NCI-H128 (cell line): ENCODE measurements around the gene CLEC4F.
A peak's percentile ranks its signal among the peaks of the same experiment; 100 is the strongest.

ENCODE experiments used
- DNase-seq: peaks from one replicate; lab custom pipeline; 2025; ENCODE audit not compliant: unreplicated experiment; lab: John Stamatoyannopoulos, UW

Gene CLEC4F

GRCh38 chr2:70820499-70820898, at the start of gene CLEC4F:
Gene CLEC4F (minus strand): TSS chr2:70820599. CDS start chr2:70820523, 76 bp downstream.
- DNase-seq: no peak

- no peak for DNase-seq
Measured at GRCh38 chr2:70868970-70869369, 48.6 kb upstream of the CLEC4F start.

- DNase-seq: peak; percentile 80
Measured at GRCh38 chr2:70861777-70862625, 41.6 kb upstream of the CLEC4F start.

- DNase-seq: no peak
Measured at GRCh38 chr2:70855667-70856066, 35.3 kb upstream of the CLEC4F start.

- DNase-seq: no peak
Measured at GRCh38 chr2:70854411-70854810, 34.0 kb upstream of the CLEC4F start.

GRCh38 chr2:70852824-70853223, 32.4 kb upstream of the CLEC4F start:
- DNase-seq: no peak

- DNase-seq: no peak
Measured at GRCh38 chr2:70851704-70852103, 31.3 kb upstream of the CLEC4F start.

- DNase-seq: no peak
Measured at GRCh38 chr2:70850925-70851324, 30.5 kb upstream of the CLEC4F start.

- no peak for DNase-seq
Measured at GRCh38 chr2:70842401-70842800, 22.0 kb upstream of the CLEC4F start.

- no peak for DNase-seq
Measured at GRCh38 chr2:70837980-70838925, 17.9 kb upstream of the CLEC4F start.

GRCh38 chr2:70835643-70836042, 15.2 kb upstream of the CLEC4F start, which contains the start of gene CD207:
Gene CD207 (minus strand): TSS chr2:70835816. CDS start chr2:70835776, 40 bp downstream.
- DNase-seq: no peak

- no peak for DNase-seq
Measured at GRCh38 chr2:70834881-70835280, 14.5 kb upstream of the CLEC4F start.

GRCh38 chr2:70834106-70834505, 13.7 kb upstream of the CLEC4F start:
- no peak for DNase-seq

GRCh38 chr2:70833246-70833645, 12.8 kb upstream of the CLEC4F start:
- no peak for DNase-seq

- DNase-seq: no peak
Measured at GRCh38 chr2:70832386-70832785, 12.0 kb upstream of the CLEC4F start.

GRCh38 chr2:70831861-70832260, 11.5 kb upstream of the CLEC4F start:
- no peak for DNase-seq

GRCh38 chr2:70830366-70830765, 10.0 kb upstream of the CLEC4F start:
- no peak for DNase-seq

GRCh38 chr2:70829916-70830315, 9.5 kb upstream of the CLEC4F start:
- DNase-seq: no peak

GRCh38 chr2:70828914-70829824, 8.8 kb upstream of the CLEC4F start:
- DNase-seq: no peak

- no peak for DNase-seq
Measured at GRCh38 chr2:70828115-70828514, 7.7 kb upstream of the CLEC4F start.

GRCh38 chr2:70827388-70827787, 7.0 kb upstream of the CLEC4F start:
- no peak for DNase-seq
